Mesenteric fat pad (tissue), 1 donor: ENCODE data around the gene INPP5D. TPM values are rescaled to one million over a fixed set of nuclear protein-coding genes. Genes with fewer than 3 reads are reported as not detected.
"Not testable (repeated sequence)": the region's sequence is repeated elsewhere in the genome, so short reads cannot be mapped to it uniquely, and the experiment has no call there.

Experiments used
- DNase-seq: peaks from one replicate; pipeline ENCODE4 v3.0.0-alpha.2; 2020; ENCODE audit warnings: low spot score
- total RNA-seq: library from RNA; stranded (reverse); fragmentation: NEBNext Ultra II Directional; extraction: Animal tissue kit (Norgen Biotek cat#: 25700); gene quantifications from one replicate; pipeline ENCODE4 v1.2.1, GENCODE V29; 2021
- donor health status: DM: yes; HTN: yes; CAD: no.

INPP5D gene
- total RNA-seq, 1 donor from 2014 or later, result 28.8 TPM

GRCh38 chr2:233112776-233113452, 52.8 kb downstream of the INPP5D start:
- peak; percentile 65 for DNase-seq

DNA sequence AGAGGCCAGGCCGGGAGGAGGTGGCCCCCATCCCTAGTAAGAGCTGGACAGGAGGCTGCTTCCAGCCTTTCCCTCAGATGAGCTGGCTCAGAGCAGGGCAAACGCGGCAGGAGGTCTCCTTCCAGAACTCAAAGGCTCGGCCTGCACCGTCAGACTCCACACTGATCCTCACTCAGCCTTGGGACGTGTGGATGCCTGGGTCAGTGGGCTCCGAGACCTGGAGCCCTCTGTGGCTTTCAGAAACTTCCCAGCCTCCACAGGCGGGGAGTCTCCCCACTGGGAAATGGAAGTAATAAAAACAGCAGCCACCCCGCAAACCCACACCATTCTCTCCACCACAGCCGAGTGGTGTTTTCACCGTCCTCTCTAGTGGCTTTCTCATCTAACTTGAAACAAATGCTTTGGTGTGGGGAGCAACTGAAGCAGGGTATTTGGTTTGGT, 54.3 kb downstream of the INPP5D start:
- DNase-seq, result peak; percentile 79

DNA sequence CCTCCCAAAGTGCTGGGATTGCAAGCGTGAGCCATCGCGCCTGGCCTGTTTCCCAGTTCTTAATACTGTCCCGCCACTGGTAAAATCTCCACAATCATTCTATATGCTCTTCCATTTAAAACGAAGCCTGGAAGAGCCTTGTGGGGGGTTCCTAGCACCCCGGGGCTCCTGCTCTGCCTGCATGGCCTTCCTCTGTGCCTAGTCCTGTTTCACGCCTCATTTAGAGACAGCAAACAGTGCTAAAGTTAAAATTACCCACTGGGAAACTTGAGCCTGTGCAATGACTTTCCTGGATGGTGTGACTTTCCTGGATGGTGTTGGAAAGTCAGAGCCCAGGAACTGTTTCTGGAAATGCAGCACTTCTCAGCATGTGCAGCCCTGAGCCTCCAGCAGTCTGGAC, 55.0 kb downstream of the INPP5D start:
- DNase-seq, result peak; percentile 39

- peak; percentile 47 for DNase-seq
Measured at GRCh38 chr2:233115741-233116140, 55.6 kb downstream of the INPP5D start.

DNA sequence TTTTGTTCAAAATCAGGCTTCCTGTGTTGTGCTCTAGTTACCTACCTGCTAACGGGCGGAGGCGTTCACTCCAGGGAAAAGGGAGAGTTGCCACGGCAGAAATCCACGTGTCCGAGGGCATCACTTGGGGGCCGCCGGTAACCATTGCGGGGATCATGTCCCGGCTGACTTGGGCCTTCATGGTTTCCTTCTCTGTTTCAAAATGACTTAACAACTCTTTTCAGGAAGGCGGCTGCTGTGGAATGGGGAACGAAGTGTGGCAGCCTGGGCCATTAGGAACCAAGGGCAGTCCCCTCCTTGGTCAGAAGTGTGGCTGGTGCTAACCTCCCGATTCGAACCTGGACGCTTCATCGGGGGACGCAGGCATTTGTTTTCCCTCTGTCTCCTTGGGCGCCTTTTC, 56.8 kb downstream of the INPP5D start:
- no peak for DNase-seq

- DNase-seq, result peak; percentile 79
Measured at GRCh38 chr2:233117351-233117750, 57.2 kb downstream of the INPP5D start.

GRCh38 chr2:233117811-233118647, 57.9 kb downstream of the INPP5D start:
- DNase-seq, result peak; percentile 51

- peak; percentile 85 for DNase-seq
Measured at GRCh38 chr2:233118648-233119000, 58.5 kb downstream of the INPP5D start.

DNA sequence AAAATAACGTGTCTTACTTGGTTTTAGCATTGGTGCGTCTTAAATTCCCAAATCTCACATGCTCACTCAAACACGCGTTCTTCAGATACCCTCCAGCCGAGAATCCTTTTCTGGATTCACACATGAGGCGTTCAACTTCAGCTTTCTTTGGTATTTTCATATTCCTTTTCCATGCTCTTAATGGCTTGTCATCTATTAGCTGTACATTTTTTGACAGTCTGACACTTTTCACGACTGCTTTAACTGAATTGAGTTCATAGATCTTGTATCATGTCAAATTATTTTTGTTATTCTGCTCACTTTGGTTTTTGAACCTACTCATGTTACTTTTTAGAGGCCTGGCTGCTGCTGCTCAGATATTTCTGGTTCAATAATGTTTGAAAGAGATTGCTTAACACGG, 59.0 kb downstream of the INPP5D start:
- no peak for DNase-seq

GRCh38 chr2:233119806-233120205, 59.7 kb downstream of the INPP5D start:
- peak; percentile 62 for DNase-seq

DNA sequence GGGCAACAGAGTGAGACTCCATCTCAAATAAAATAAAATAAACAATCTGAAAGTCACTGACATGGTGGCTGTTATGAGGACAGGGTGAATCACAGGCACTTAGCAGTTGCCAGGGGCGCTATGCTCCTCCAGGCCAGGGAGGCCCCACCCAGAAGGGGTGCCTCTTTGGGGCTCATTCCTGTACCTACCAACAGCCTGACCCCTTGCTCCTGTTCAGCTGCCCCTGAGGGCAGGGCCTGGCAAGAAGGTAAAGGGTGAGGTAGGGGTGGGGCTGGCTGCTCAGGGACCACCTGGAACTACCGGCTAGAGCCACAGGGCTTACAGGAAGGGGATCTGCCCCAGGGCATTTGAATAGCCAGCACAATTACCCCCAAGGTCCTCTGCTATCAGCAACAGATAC, 60.3 kb downstream of the INPP5D start:
- peak; percentile 49 for DNase-seq

GRCh38 chr2:233121856-233122255, 61.7 kb downstream of the INPP5D start:
- peak; percentile 22 for DNase-seq

GRCh38 chr2:233122541-233122940, 62.4 kb downstream of the INPP5D start:
- no peak for DNase-seq

- not testable (repeated sequence) for DNase-seq
Measured at GRCh38 chr2:233123576-233123975, 63.4 kb downstream of the INPP5D start.

DNA sequence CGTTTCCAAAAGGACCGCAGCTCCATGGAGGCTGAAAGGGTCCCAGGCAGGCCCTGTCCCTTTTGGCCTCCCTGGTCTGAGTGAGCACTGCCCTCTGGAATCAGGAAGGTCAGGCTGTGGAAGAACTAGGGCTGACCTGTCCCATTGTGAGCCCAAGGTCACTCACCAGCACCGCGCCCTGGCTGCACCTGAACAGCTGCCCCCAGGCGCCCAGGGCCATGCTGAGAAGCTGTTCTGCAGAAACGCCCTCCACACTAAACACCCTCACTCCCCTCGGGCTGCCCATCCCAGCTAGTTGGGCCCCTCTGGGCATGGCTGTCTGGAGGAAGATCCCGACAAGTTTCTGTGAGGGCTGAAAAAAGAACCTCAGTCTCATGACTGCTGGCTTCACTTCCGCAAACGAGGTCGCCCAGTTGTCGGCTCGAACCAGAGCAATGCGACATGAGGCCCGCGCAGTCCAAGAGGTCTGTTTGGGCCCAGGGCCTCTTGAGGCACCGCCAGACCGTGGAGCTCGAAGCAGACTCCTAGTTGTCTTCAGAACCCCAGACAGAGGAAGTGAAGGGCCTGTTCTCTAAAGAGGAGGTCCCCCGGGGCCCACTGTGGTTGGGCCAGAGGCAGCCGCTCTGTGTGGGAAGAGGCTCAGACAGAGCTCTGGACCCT, 64.4 kb downstream of the INPP5D start:
- DNase-seq, result no peak

DNA sequence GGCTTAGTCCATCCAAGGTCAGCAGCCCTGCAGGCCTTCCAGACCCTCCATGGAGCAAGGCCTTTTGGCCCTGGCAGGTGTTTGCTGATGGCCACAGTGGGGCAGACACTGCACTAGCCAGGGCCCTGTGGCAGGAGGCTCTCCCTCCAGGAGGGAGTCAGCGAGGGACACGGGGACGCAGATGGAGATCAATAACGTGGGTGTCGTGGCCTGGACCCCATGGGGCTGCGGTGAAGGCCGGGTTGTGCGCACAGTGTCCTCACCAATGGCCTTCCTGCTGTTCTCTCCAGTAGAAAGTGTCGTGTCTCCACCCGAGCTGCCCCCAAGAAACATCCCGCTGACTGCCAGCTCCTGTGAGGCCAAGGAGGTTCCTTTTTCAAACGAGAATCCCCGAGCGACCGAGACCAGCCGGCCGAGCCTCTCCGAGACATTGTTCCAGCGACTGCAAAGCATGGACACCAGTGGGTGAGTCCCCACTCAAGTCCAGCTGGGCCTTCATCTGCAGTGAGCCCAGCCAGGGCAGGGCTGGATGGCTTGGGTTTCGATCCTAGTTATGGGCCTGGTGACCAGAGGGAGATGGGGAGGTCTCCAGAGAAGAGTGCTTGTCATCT, 65.4 kb downstream of the INPP5D start:
- no peak for DNase-seq

DNA sequence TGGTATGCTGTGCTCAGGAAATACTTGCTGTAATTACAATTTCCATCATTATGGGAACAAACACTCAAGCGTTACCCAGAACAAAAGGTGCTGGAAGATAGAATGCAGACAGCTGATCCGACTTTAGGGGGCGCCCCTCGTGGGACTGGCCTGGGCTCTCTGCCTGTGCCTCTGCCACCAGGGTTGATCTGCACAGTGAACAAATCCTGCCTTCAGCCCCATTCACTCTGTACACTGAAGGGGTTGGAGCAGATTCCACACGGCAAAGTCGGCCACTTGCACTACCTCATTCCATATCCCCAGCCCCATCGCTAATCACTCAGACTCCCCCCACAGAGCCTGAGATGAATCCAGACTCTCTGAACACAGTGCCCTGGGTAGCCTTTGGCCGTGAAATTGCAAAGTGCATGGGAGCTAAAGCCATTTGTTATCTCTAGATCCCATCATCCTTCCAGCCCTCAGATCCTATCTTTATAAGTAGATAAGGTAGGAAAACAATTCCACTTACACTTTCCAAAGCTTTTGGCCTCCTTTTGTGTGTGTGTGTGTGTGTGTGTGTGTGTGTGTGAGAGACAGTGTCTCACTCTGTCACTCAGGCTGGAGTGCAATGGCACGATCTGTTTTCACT, 69.3 kb downstream of the INPP5D start:
- no peak for DNase-seq

DNA sequence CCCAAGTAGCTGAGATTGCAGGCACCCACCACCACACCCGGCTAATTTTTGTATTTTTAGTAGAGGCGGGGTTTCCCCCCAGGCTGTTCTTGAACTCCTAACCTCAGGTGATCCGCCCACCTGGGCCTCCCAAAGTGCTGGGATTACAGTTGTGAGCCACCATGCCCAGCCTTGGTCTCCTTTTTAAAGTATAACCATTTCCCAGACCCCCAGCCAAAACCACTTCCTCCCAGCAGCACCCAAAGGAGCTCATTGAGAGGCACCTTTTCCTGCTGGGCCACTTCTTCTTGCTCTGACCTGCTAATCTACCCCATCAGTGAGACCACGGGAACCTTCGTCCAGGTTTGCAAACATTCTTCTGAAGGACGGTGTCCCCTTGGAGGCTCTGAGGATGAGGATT, 69.9 kb downstream of the INPP5D start:
- no peak for DNase-seq

DNA sequence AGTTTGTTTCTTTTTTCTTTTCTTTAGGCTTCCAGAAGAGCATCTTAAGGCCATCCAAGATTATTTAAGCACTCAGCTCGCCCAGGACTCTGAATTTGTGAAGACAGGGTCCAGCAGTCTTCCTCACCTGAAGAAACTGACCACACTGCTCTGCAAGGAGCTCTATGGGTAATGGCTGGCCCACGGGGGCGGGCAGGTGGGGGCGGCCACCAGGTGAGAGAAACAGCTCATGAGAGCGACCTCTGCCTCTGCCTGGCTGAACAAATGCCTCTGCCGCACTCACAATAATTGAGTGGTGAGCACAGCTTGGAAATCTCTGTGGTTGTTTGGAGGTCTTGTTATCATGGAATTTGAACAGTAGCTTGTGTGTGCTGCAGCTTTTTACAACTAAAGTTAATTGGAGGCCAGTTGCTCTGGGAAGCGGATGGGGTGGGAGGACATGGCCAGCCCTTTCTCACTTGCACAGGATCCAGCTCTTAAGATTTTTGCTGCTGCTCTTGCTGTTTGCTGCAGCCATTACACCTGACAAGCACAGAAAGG, 70.4 kb downstream of the INPP5D start:
- DNase-seq, result no peak

- no peak for DNase-seq
Measured at GRCh38 chr2:233131936-233132720, 72.0 kb downstream of the INPP5D start.
